GM21381 (cell line): Measurements from ENCODE around the gene LDLRAD3.

ENCODE experiments used
- ATAC-seq: cut with Tn5 transposase; IDR thresholded peaks from one replicate; pipeline ENCODE4 v1.9.1; 2021; ENCODE audit warnings: mild to moderate bottlenecking, moderate library complexity; ENCODE audit not compliant: unreplicated experiment

The LDLRAD3 gene

GRCh38 chr11:36095716-36096115 lies 151.9 kb downstream of the LDLRAD3 start:
- no peak for ATAC-seq

GRCh38 chr11:36097219-36097650 lies 153.4 kb downstream of the LDLRAD3 start:
- ATAC-seq: no peak

- ATAC-seq: no peak
Observed at GRCh38 chr11:36098087-36098486, 154.2 kb downstream of the LDLRAD3 start.

GRCh38 chr11:36098853-36099375 lies 155.1 kb downstream of the LDLRAD3 start:
- no peak for ATAC-seq

- no peak for ATAC-seq
Observed at GRCh38 chr11:36101466-36101865, 157.6 kb downstream of the LDLRAD3 start.

GRCh38 chr11:36102868-36103267 lies 159.0 kb downstream of the LDLRAD3 start:
- no peak for ATAC-seq

- no peak for ATAC-seq
Observed at GRCh38 chr11:36103933-36104530, 160.2 kb downstream of the LDLRAD3 start.

GRCh38 chr11:36104660-36104992 lies 160.8 kb downstream of the LDLRAD3 start:
- ATAC-seq: no peak

GRCh38 chr11:36105743-36106581 lies 162.1 kb downstream of the LDLRAD3 start:
- ATAC-seq: no peak

GRCh38 chr11:36107547-36107946 lies 163.7 kb downstream of the LDLRAD3 start:
- ATAC-seq: no peak

- ATAC-seq: no peak
Observed at GRCh38 chr11:36108881-36109589, 165.2 kb downstream of the LDLRAD3 start.

GRCh38 chr11:36109590-36109849 lies 165.7 kb downstream of the LDLRAD3 start:
- ATAC-seq: no peak

- no peak for ATAC-seq
Observed at GRCh38 chr11:36109850-36110606, 166.2 kb downstream of the LDLRAD3 start.

- ATAC-seq: no peak
Observed at GRCh38 chr11:36110668-36111410, 167.0 kb downstream of the LDLRAD3 start.

- no peak for ATAC-seq
Observed at GRCh38 chr11:36114095-36114494, 170.2 kb downstream of the LDLRAD3 start.

GRCh38 chr11:36115378-36115801 lies 171.5 kb downstream of the LDLRAD3 start:
- ATAC-seq: no peak

GRCh38 chr11:36116161-36116560 lies 172.3 kb downstream of the LDLRAD3 start:
- no peak for ATAC-seq

GRCh38 chr11:36118084-36118483 lies 174.2 kb downstream of the LDLRAD3 start:
- no peak for ATAC-seq

GRCh38 chr11:36119300-36119699 lies 175.4 kb downstream of the LDLRAD3 start:
- ATAC-seq: no peak

- no peak for ATAC-seq
Observed at GRCh38 chr11:36121054-36121453, 177.2 kb downstream of the LDLRAD3 start.
